ENCODE data around the gene INAFM2.

The INAFM2 gene

GRCh38 chr15:40345225-40345866, 21.9 kb downstream of the INAFM2 start:
- no peak for TF ChIP-seq CTCF (IDR thresholded peaks at IDR 0.05; ENCODE audit: low read depth, low read length)
- no peak for DNase-seq (ENCODE audit: extremely low read depth, low read depth)

- no peak for TF ChIP-seq CTCF (IDR thresholded peaks at IDR 0.05; ENCODE audit: low read depth, low read length)
- DNase-seq (ENCODE audit: extremely low read depth, low read depth), result no peak
Measured at GRCh38 chr15:40345867-40346578, 22.5 kb downstream of the INAFM2 start.

GRCh38 chr15:40346579-40347558, 23.4 kb downstream of the INAFM2 start:
- no peak for TF ChIP-seq CTCF (IDR thresholded peaks at IDR 0.05; ENCODE audit: low read depth, low read length)
- no peak for DNase-seq (ENCODE audit: extremely low read depth, low read depth)

GRCh38 chr15:40347559-40348473, 24.3 kb downstream of the INAFM2 start:
- no peak for DNase-seq (ENCODE audit: extremely low read depth, low read depth)
- TF ChIP-seq CTCF (IDR thresholded peaks at IDR 0.05; ENCODE audit: low read depth, low read length), result no peak

GRCh38 chr15:40348474-40348870, 25.0 kb downstream of the INAFM2 start:
- DNase-seq (ENCODE audit: extremely low read depth, low read depth), result no peak
- TF ChIP-seq CTCF (IDR thresholded peaks at IDR 0.05; ENCODE audit: low read depth, low read length), result no peak

- TF ChIP-seq CTCF (IDR thresholded peaks at IDR 0.05; ENCODE audit: low read depth, low read length), result no peak
- DNase-seq (ENCODE audit: extremely low read depth, low read depth), result no peak
Measured at GRCh38 chr15:40349163-40349562, 25.7 kb downstream of the INAFM2 start.

All from AG09319 (cell line).